Central memory CD8-positive, alpha-beta T cell (primary cell): ENCODE measurements around the gene CCDC87.
"Not testable (repeated sequence)": the region's sequence is repeated elsewhere in the genome, so short reads cannot be mapped to it uniquely, and the experiment has no call there.

Source experiments
- ATAC-seq: fragments of 150-1000 bp; cut with Tn5 transposase; replicated peaks from 2 replicates; pipeline ENCODE4 v1.10.0; 2022; ENCODE audit warnings: mild to moderate bottlenecking, moderate FRiP score, moderate number of reproducible peaks; ENCODE audit not compliant: poor library complexity, severe bottlenecking; ENCODE audit errors: extremely low read depth
- DNase-seq, 2 donors: peaks; one replicate each; pipeline ENCODE4 v3.0.0; 2021; ENCODE audit warnings: low spot score in 2 of 2
- H3K27ac Mint-ChIP-seq: one replicate; pipeline ENCODE4 v1.8.0; 2022; ENCODE audit warnings: low read depth, mild to moderate bottlenecking, moderate library complexity, mixed read lengths
- H3K27me3 Mint-ChIP-seq: one replicate; pipeline ENCODE4 v1.8.0; 2022; ENCODE audit warnings: mixed read lengths
- H3K36me3 Mint-ChIP-seq: one replicate; pipeline ENCODE4 v1.8.0; 2022; ENCODE audit warnings: mild to moderate bottlenecking, moderate library complexity, mixed read lengths; ENCODE audit not compliant: insufficient read depth
- H3K4me1 Mint-ChIP-seq: one replicate; pipeline ENCODE4 v1.8.0; 2022; ENCODE audit warnings: mixed read lengths
- H3K4me3 Mint-ChIP-seq: one replicate; pipeline ENCODE4 v1.8.0; 2022; ENCODE audit warnings: mild to moderate bottlenecking, moderate library complexity, mixed read lengths
- H3K9me3 Mint-ChIP-seq: one replicate; pipeline ENCODE4 v1.8.0; 2022; ENCODE audit warnings: mixed read lengths

Gene CCDC87

GRCh38 chr11:66592457-66593302 lies at the start of gene CCDC87, which contains the start of gene CCS:
TSS of gene CCDC87 (minus strand) at chr11:66593063. CDS start at chr11:66593015, 48 bp downstream.
TSS of gene CCS (plus strand) at chr11:66593185. CDS start at chr11:66593262, 77 bp downstream.
- peak; percentile 94 for ATAC-seq
- H3K27me3 Mint-ChIP-seq, result no peaks in the 10 kb centered on the region

GRCh38 chr11:66641834-66642233 lies 49.0 kb upstream of the CCDC87 start:
- Mint-ChIP-seq H3K36me3 (peaks cover 90% of the 10 kb centered on the region), H3K9me3 (no peaks in the 10 kb centered on the region), H3K27ac (peak overlapping the region; percentile 75), H3K4me3 (peak overlapping the region; percentile 99), H3K4me1 (peaks cover 87% of the 10 kb centered on the region), H3K27me3 (no peaks in the 10 kb centered on the region)
- ATAC-seq (no peak), DNase-seq (no peak)

More at GRCh38 chr11:66592457-66593302, at the start of gene CCDC87, which contains the start of gene CCS:
- peak; percentile 94 to 96 for DNase-seq
- H3K36me3 Mint-ChIP-seq, result peaks cover 17% of the 10 kb centered on the region
- peaks cover 36% of the 10 kb centered on the region for H3K4me1 Mint-ChIP-seq
- peak within 1 kb of the TSS; percentile 100 for H3K4me3 Mint-ChIP-seq
- no peaks in the 10 kb centered on the region for H3K9me3 Mint-ChIP-seq
- peak within 1 kb of the TSS; percentile 99 for H3K27ac Mint-ChIP-seq

- H3K27me3 Mint-ChIP-seq, ATAC-seq, H3K9me3 Mint-ChIP-seq, DNase-seq: not testable (repeated sequence)
- Mint-ChIP-seq H3K36me3 (peaks cover 78% of the 10 kb centered on the region), H3K4me3 (peak overlapping the region; percentile 99), H3K27ac (peak overlapping the region; percentile 96), H3K4me1 (peaks cover 69% of the 10 kb centered on the region)
Observed at GRCh38 chr11:66639814-66640340, 47.0 kb upstream of the CCDC87 start.

GRCh38 chr11:66639066-66639813 lies 46.4 kb upstream of the CCDC87 start:
- ATAC-seq, result peak; percentile 15
- Mint-ChIP-seq H3K4me3 (peak overlapping the region; percentile 99), H3K27ac (peak overlapping the region; percentile 96), H3K27me3 (no peaks in the 10 kb centered on the region), H3K9me3 (no peaks in the 10 kb centered on the region), H3K4me1 (peaks cover 67% of the 10 kb centered on the region), H3K36me3 (peaks cover 73% of the 10 kb centered on the region)
- peak in 1 of 2 donors; percentile 20 for DNase-seq

- H3K9me3 Mint-ChIP-seq, result no peaks in the 10 kb centered on the region
- peaks cover 59% of the 10 kb centered on the region for H3K4me1 Mint-ChIP-seq
- ATAC-seq (peak; percentile 92), DNase-seq (peak; percentile 89 to 97)
- peak within 1 kb of the TSS; percentile 99 for H3K4me3 Mint-ChIP-seq
- no peaks in the 10 kb centered on the region for H3K27me3 Mint-ChIP-seq
- peak within 1 kb of the TSS; percentile 96 for H3K27ac Mint-ChIP-seq
- H3K36me3 Mint-ChIP-seq, result peaks cover 67% of the 10 kb centered on the region
Observed at GRCh38 chr11:66638177-66639065, 45.6 kb upstream of the CCDC87 start, which contains the start of gene RBM4. TSS of gene RBM4 (plus strand) at chr11:66638703. CDS start at chr11:66639712, 1,009 bp downstream.

GRCh38 chr11:66637557-66638176 lies 44.8 kb upstream of the CCDC87 start:
- Mint-ChIP-seq H3K9me3 (no peaks in the 10 kb centered on the region), H3K4me1 (peaks cover 51% of the 10 kb centered on the region), H3K4me3 (peak overlapping the region; percentile 99), H3K36me3 (peaks cover 61% of the 10 kb centered on the region), H3K27ac (peak overlapping the region; percentile 96), H3K27me3 (no peaks in the 10 kb centered on the region)
- ATAC-seq, result no peak
- DNase-seq, result no peak

GRCh38 chr11:66636411-66636810 lies 43.5 kb upstream of the CCDC87 start:
- Mint-ChIP-seq H3K27ac (no peak overlapping the region), H3K36me3 (peaks cover 57% of the 10 kb centered on the region), H3K27me3 (no peaks in the 10 kb centered on the region), H3K4me3 (no peak overlapping the region), H3K9me3 (no peaks in the 10 kb centered on the region), H3K4me1 (peaks cover 48% of the 10 kb centered on the region)
- DNase-seq, result no peak
- no peak for ATAC-seq

GRCh38 chr11:66632952-66633351 lies 40.1 kb upstream of the CCDC87 start:
- no peak for DNase-seq
- H3K4me1 Mint-ChIP-seq, result peaks cover 41% of the 10 kb centered on the region

GRCh38 chr11:66631883-66632282 lies 39.0 kb upstream of the CCDC87 start:
- Mint-ChIP-seq H3K4me1 (peaks cover 43% of the 10 kb centered on the region), H3K27ac (no peak overlapping the region), H3K9me3 (no peaks in the 10 kb centered on the region), H3K27me3 (no peaks in the 10 kb centered on the region), H3K36me3 (peaks cover 55% of the 10 kb centered on the region), H3K4me3 (no peak overlapping the region)
- ATAC-seq (no peak), DNase-seq (no peak)

More at GRCh38 chr11:66632952-66633351, 40.1 kb upstream of the CCDC87 start:
- Mint-ChIP-seq H3K36me3 (peaks cover 49% of the 10 kb centered on the region), H3K27ac (no peak overlapping the region), H3K4me3 (no peak overlapping the region), H3K9me3 (no peaks in the 10 kb centered on the region), H3K27me3 (no peaks in the 10 kb centered on the region)
- no peak for ATAC-seq

GRCh38 chr11:66629356-66629755 lies 36.5 kb upstream of the CCDC87 start:
- no peak for DNase-seq
- Mint-ChIP-seq H3K4me3 (no peak overlapping the region), H3K27me3 (no peaks in the 10 kb centered on the region), H3K9me3 (no peaks in the 10 kb centered on the region), H3K36me3 (peaks cover 73% of the 10 kb centered on the region), H3K4me1 (peaks cover 56% of the 10 kb centered on the region), H3K27ac (peak overlapping the region; percentile 15)
- no peak for ATAC-seq

- Mint-ChIP-seq H3K27me3 (no peaks in the 10 kb centered on the region), H3K27ac (peak overlapping the region; percentile 4), H3K4me1 (peaks cover 67% of the 10 kb centered on the region), H3K36me3 (peaks cover 77% of the 10 kb centered on the region), H3K4me3 (peak overlapping the region; percentile 7), H3K9me3 (no peaks in the 10 kb centered on the region)
- ATAC-seq (no peak), DNase-seq (no peak)
Observed at GRCh38 chr11:66628061-66628603, 35.3 kb upstream of the CCDC87 start.
